Stimulated activated CD4-positive, alpha-beta T cell treated with anti-CD3 and anti-CD28 coated beads, Interleukin-2, amount 100 ng/mL, for 24 hours (primary cell): ENCODE data around the gene OPRD1.
"Not testable (repeated sequence)": the region's sequence is repeated elsewhere in the genome, so short reads cannot be mapped to it uniquely, and the experiment has no call there.

Experiments used
- DNase-seq, 2 donors: peaks; one replicate each; pipeline ENCODE4 v3.0.0-alpha.2; 2020

The OPRD1 gene

DNA sequence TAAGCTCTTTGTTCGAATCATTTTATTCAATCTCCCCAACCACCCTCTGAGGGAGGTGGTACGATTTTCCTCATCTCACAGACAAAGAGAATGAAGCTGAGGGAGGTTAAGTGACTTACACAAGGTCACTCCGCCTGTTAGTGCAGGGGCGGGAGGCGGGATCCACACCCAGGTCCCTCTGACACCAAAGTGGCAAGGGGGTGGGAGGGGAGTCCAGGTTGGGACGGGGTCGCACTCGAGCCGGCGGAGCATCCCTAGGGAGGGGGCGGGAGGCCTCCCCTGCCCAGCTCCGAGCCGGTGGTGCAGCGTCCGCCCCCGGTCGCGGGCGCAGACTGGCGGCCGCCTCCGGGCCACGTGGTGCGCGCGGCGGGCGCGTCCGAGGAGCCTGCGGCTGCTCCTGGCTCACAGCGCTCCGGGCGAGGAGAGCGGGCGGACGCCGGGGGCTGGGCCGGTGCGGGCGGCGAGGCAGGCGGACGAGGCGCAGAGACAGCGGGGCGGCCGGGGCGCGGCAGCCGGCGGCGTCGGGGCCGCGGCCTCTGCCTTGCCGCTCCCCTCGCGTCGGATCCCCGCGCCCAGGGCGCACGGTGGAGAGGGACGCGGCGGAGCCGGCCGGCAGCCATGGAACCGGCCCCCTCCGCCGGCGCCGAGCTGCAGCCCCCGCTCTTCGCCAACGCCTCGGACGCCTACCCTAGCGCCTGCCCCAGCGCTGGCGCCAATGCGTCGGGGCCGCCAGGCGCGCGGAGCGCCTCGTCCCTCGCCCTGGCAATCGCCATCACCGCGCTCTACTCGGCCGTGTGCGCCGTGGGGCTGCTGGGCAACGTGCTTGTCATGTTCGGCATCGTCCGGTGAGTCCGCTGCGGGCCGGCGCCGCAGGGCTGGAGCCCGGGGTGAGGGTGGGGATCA lies at the start of gene OPRD1:
OPRD1 (plus strand) TSS at position 405 of the 903 bp plus-strand sequence; CDS start at position 619, 214 bp downstream.
- DNase-seq, result peak in 1 of 2 donors; percentile 18

DNA sequence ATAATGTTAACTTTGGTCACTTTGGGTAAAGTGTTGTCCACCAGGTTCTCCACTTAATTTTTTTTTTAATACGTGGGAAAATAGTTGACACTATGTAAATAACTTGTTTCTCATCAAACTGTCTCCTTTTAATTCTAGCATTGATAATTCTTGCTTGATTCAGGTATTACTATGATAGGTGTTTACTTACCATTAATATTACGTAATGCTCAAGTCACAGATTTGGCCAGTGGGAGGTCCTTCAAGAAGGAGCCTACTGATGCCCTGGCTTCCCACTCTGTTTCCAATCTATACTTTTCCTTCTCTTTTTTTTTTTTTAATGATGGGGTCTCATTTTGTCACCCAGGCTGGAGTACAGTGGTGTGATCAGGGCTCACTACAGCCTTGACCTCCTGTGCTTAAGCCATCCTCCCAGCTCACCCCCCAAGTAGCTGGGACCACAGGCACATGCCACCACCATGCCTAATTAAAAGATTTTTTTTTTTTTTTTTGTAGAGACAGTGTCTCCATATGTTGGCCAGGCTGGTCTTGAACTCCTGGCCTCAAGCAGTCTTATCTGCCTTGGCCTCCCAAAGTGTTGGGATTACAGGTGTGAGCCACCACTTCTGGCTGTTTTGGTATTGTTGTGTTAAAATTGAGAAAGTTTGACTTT lies 45.3 kb upstream of the OPRD1 start:
- DNase-seq, result no peak

DNA sequence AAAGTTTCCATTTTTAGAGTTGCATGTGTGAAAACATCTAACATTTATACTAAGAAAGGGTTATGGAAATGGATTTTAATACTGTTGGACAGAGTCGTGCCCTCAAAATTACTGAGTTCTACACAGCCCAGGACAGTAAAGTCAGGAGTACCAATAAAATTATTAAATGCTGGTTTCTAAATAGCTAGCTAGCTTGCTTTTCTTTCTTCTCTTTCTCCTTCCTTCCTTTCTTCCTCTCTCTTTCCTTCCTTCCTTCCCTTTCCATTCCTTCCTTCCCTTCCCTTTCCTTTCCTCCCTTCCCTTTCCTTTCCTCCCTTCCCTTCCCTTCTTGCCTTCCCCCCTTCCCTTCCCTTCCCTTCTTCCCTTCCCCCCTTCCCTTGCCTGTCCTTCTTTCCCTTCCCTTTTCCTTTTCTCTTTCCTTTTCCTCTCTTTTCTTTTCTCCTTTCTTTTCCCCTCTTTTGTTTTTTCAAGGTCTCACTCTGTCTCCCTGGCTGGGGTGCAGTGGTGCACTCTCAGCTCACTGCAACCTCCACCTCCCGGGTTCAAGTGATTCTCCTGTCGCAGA lies 41.3 kb upstream of the OPRD1 start:
- no peak for DNase-seq

DNA sequence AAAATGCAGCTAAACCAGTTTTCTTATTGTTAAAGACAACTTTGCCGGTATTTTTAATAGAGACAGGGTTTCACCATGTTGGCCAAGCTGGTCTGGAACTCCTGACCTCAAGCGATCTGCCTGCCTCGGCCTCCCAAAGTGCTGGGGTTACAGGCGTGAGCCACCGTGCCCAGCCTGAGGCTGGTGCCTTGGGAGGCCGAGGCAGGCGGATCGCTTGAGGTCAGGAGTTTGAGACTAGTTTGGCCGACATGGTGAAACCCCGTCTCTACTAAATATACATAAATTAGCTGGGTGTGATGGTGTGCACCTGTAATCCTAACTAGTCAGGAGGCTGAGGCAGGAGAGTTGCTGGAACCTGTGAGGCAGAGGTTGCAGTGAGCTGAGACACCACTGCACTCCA lies 40.0 kb upstream of the OPRD1 start:
- DNase-seq, result not testable (repeated sequence)

DNA sequence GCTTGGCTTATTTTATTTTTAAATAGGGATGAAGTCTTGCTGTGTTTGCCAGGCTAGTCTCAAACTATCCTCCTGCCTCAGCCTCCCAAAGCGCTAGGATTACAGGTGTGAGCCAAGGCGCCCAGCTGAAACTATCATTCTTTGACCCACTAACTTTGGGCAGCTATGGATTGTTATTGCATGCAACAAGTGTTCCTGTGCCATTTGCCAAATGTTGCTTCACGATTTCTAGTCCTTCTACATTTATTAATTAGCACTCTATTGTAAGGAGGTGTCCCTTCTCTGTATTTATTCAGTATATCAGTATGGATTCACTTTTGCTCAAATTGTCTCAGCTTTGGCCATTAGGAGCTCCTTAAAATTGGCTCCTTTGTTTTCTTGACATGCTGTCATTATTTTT lies 38.9 kb upstream of the OPRD1 start:
- DNase-seq, result no peak

DNA sequence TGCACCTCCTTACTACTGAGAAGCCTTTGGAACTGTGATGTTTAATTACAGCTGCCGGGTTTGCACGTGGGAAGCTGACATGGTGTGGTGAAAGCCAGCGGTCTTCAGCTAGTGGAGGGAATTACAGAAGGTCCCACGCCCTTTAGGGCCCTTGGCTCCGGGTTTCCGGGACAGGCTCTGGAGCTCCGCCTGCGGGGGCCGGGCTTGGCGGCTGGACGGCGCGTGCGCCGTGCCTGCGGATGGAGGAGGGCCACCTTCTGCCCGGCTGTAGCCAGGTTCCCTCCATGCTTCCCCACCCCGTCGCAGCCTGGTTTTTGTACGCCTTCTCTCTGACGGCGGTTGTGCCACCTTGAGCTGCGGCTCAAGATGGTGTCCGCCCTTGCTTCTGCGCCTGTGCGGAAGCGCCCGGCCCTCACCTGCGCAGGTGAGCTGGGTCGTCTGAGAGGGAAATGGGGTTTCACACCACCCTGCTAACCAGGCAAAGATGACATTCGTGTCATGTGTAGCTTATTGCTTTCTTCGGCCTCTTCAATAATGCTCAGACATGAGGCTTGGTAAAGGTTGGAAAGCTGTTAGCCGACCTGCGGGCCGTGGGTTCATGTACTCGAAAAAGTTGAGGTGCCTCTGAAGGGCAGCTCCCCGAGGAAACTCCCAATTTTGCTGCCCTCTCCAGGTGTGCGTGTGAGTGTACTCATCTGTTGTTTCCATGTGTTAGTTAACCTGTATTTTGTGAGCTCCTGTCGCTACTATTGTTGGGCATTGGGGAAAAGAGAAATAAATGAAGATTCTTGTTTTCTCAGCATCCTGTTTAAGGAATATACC lies 36.6 kb upstream of the OPRD1 start:
- peak; percentile 62 to 72 for DNase-seq

DNA sequence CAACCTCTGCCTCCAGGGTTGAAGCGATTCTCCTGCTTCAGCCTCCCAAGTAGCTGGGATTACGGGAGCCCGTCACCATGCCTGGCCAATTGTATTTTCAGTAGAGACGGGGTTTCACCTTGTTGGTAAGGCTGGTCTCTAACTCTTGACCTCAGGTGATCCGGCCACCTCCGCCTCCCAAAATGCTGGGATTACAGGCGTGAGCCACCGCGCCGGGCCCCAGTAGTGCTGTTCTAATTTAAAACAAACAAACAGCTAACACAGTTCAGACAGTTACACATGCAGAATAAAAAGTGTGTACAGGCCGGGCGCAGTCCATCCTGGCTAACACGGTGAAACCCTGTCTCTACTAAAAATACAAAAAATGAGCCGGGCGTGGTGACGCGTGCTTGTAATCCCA lies 35.6 kb upstream of the OPRD1 start:
- DNase-seq, result no peak

DNA sequence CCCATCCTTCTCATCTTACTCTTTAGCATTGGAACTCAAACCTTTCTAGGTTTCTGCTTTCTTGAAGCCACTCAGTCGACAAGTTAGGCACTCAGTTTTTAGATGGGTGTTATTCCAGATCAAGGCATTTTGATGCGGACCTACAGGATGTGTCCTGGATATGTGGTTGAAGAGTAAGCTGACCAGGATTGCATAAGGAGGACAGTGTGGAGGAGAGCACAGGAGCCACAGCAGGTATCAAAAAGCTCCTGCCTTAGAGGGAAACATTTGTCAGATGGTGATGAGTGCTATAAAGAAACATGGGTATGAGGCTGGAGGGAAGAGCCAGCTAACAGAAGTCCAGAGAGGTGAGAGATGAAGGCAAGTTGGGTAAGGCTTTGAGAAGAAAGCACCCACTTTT lies 33.9 kb upstream of the OPRD1 start:
- no peak for DNase-seq

DNA sequence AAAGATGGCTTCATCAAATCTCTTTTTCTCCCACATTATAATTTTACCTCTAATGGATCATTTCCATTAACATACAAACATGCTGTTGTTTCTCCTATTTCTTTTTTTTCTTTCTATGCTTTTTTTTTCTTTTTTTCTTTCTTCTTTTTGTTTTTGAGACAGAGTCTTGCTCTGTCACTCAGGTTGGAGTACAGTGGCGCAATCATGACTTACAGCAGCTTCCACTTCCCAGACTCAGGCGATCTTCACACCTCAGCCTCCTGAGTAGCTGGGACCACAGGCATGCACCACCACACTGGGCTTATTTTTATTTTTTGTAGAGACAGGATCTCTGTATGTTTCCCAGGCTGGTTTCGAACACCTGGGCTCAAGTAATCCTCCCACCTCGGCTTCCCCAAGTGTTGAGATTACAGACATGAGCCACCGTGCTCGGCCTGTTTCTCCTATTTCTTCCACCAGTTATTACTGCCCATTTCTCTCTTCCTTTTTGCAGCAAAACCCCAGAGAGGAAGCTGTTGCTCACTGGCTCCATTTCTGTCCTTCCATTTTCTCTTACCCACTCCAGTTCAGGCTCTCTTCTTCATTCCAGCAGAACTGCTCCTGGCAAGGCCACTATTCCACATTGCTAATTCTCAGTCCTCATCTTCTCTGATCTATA lies 32.1 kb upstream of the OPRD1 start:
- DNase-seq, result no peak

DNA sequence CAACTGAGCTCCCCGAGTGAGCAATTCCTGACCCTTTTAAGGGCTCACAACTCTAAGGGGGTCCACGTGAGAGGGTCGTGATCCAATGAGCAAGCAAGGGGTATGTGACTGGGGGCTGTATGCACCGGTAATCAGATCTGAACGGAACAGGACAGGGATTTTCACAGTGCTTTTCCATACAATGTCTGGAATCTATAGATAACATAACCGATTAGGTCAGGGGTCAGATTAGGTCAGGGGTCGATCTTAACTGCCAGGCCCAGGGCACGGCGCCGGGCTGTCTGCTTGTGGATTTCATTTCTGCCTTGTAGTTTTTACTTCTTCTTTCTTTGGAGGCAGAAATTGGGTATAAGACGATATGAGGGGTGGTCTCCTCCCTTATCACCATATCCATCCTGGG lies 30.7 kb upstream of the OPRD1 start:
- DNase-seq, result no peak

DNA sequence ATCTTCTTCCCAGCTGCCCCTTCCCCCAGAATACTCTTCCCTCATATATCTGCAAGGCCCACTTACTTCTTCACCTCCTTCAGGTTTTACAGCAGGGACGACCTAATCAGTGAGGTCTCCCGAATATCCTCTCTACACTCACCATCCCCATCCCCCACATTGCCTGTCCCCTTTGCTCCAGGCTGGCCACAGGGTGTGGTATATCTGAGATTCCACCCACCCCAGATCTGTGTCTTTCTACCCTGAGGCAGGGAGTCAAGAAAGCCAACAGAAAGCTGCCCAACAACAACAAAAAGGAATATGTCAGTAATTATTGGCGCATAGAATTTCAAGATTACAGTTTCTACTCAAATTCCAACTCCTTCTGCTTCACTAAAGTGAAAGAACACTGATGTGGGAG lies 30.0 kb upstream of the OPRD1 start:
- DNase-seq, result no peak

DNA sequence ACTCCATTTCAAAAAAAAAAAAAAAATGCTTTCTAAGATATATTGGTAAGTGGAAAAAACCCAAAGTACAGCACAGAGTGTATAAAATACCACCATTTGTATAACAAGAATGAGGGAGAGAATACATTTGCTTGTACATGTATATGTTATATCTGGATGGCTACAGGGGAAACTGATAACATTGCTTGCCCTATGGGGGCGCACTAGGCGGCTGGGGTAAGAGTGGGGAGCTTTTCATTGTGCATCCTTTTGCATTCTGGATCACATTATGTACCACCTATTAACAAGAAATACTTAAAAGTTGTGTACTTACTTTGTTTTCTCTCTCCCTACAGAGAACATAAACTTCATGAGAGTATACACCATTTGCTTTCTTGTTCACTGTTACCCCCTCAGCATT lies 28.6 kb upstream of the OPRD1 start:
- DNase-seq, result no peak

DNA sequence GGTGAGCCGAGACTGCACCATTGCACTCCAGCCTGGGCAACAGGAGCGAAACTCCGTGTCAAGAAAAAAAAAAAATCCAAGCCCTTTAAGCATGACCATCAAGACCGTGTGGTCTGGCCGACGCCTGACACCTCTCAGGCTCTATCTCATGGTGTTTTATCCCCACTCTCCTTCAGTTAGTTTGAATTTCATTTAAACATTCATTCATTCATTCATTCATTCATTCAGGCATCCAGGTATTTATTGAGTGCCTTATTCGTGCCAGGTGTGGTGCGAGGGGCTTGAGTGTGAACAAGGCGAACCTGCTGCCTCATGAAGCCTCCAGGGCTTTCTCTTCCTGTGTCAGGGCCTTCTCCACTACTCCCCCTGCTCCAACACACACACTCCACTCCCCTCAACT lies 22.6 kb upstream of the OPRD1 start:
- DNase-seq, result no peak

DNA sequence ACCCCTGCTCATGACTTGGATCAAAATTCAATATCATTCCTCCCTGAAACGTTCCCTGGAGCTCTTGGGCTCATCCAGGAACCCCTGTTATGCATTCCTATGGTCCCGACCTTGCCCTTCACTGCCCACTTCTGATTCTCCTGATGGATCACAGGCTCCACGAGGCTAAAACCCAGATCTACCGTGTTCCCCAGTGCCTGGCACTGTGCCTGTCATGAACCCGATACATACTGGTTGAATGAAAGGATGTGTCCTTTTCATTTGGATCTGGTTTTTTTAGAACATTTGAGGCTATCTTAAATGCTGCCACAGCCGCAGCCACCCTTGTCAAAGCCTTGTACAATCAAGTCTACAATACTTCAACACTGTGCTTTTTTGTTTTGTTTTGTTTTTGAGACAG lies 22.2 kb upstream of the OPRD1 start:
- DNase-seq, result no peak

DNA sequence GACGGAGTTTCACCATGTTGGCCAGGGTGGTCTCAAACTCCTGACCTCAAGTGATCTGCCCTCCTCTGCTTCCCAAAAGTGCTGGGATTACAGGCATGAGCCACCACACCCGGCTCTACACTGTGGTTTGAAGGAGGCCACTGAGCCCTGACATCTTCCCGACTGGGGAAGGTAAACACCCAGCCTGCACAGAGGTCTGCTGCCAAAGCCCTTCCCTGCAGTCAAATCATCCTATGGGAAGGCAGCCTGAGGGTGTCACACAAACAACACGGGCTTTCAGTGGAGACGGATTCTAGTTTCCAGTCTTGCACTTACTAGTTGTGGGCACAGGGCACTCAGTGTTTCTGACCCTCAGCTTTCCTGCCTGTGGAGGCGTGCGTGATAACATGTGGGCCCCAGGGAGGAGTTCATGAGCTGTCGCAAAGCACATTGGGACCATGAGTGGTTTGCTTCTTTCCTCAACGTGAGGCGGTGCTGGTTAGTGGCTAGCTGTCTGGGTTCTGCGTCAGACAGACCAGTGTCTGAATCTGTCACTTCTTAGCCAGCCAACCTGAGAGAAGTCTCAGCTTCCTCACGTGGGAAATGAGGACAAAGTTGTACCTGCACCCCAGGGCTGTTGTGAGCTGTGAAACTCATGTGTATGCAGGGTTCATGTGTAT lies 21.5 kb upstream of the OPRD1 start:
- DNase-seq, result no peak

DNA sequence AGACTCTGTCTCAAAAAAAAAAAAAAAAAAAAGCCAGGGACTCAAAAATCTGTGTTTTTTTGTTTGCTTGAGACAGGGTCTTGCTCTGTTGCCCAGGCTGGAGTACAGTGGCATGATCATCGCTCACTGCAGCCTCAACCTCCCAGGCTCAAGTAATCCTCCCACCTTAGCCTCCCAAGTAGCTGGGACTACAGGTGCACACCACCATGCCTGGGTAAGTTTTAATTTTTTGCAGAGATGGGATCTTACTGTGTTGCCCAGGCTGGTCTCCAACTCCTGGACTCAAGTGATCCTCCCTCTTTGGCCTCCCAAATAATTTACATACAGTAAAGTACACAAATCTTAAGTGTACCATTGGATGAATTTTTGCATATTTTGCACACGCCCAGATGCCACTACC lies 20.0 kb upstream of the OPRD1 start:
- DNase-seq, result not testable (repeated sequence)

DNA sequence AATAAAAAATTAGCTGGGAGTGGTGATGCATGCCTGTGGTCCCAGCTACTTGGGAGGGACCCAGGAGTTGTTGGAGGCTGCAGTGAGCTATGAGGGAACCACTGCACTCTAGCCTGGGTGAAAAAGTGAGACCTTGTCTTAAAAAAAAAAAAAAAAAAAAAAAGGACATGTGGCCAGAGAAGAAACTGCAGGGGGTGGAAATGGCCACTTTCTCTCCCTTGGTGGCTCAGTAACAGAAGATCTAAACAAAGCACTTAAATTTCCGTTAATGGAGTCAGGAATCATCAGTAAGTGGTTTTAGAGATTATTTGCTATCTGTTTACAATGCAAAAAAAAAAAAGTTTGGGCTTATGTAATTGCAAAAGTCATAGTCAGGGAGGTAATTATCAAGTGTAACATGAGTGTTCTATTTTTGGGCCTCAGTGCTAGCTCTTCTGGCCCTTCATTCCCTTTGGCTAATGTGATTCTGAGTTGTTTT lies 19.3 kb upstream of the OPRD1 start:
- DNase-seq, result no peak

DNA sequence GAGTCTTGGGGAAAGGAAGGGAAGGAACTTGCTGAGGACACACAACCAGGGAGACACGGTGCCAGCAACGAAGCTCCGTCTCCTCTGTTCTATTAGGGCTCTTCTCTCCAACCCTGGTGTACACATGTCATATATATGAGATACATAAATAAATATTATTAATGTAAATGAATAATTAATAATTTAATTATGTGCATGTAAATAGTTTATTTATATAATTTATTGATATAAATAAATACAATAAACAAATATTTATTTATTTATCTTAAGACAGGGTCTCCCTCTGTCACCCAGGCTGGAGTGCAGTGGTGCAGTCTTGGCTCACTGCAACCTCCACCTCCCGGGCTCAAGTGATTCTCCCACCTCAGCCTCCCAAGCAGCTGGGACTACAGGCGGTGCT lies 17.4 kb upstream of the OPRD1 start:
- not testable (repeated sequence) for DNase-seq

DNA sequence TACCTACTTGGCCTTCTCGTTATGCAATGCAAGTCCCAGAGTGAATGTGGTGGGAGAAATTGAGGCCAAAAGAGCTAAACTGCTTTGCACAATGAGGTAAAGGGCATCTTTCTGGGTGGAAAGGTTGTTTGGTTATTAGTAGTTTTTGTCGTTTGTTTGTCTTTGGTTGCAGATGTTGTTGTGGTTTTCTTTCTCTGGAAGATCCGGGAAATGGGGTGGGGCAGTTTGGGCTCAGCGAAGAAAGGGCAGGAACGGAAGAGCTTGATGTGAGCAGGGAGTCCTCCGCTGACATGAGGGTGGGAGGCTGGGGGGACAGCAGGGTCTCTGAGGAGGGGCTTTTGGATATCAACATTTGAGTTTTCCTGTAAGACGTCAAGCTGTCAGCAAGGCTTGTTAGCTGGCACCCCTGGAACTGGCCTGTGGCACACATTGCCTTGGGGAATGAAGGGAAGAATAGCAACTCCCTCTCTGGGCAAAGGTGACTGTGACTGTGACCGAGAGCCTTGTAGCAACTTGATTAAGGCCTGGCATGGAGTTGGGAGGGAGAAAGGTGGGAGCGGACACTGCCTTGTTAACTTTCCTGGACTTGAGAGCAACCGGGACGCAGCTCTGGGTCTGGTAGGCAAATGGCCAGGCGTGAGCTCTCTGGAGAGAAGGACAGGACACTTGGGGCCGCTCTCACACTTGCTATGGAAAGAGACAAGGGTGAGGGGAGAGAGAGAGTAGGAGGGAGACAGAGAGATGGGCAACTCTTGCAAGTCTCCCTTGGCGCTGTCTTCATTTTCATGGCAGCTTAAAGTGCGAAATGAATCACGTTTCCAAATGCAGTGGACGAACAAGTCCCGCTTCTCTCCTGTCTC lies 15.4 kb upstream of the OPRD1 start:
- no peak for DNase-seq

DNA sequence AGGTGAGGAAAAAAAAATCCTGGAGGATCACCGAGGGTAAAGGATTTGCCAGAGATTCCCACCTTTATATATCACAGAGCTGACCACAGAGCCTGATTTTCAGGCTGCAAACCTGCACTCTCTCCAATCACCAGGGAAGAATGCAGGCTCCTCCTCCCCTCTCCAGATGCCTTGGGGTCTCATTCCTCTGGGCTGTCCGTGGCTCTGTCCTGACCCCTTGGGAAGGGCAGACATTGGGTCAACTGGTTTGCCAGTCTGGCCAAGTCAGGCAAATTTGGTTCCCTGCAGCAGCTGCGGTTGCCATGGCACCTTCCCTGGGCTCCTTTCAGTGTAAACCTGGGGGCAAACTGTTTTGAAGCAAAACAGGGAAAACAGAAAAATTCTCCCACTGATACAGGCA lies 11.6 kb upstream of the OPRD1 start:
- no peak for DNase-seq

DNA sequence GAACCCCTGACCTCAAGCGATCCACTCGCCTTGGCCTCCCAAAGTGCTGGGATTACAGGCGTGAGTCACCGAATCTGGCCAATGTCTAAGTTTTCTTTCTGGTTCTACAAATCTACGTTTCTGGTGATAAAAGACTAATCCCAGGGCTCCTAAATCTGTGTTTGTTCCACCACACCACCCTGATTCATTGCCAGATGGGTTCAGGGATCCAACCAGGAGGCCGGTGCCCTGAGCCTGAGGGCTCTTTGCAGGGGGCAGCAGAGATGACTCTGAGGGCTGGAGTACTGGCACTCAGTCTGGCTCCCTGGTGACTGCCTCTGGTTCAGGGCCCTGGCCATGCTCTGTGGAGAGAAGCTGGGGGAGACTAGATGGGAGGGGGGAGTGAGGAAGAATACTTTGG lies 10.5 kb upstream of the OPRD1 start:
- no peak for DNase-seq
